GM18867 (cell line): ENCODE results near the gene UBE2E1.

Experiments used
- ATAC-seq: cut with Tn5 transposase; IDR thresholded peaks from one replicate; pipeline ENCODE4 v1.9.1; 2021; ENCODE audit warnings: mild to moderate bottlenecking, moderate library complexity; ENCODE audit not compliant: unreplicated experiment

The UBE2E1 gene

DNA sequence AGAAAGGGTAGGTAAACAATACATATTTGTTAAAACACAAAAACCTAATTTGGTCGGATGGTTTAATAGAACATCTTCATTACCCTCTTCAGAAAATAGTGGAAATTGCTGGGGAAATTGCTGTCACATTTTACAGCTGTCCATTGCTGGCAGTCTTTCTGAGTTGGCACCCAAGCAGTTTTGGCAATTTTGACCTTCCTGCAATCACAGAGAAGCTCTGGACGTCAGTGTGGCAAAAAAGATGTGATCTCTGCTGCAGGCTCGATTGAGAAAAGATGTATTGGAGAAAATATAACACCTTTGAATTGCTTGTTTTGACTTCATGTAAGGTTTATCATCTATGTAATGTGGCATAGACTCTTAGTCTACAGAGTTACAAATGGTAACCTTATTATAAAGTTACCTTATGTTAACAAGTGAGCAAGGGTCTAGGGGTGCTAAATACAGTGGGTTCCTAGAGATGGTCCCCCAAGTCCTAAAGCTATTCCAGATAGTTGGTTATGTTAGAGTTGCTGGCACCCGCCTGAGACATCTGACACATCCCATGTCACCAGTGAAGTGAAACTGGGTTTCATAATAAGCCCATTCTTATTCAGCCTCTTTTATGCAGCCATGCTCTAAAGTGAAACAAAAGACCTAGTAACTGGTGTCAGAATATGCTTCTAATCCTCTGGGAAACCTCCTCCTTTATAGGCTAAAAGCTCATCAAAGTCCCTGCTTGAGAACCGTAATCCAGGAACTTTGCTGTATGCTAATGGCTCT is 14.0 kb downstream of the UBE2E1 start:
- ATAC-seq, result peak; percentile 56

- no peak for ATAC-seq
These were observed 15.1 kb downstream of the UBE2E1 start for GRCh38 chr3:23820888-23821287.

DNA sequence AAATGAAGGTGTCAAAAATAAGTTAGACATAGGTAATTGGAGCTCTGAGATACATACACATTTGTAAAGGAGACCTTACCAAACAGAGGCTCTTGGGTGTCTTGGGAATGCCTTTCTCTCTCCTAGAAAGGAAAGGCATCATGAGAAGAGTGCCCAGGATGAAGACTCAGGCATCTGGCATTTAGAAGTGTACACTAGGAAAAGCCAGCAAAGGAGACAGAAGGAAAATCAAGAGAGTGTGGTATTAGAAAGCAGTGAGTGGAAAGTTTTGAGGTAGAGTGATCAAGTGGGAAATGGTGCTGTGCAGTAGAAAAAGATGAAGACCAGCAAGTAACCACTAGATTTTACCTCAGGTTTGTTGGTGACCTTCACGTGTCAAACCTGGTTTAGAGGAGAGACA is 16.1 kb downstream of the UBE2E1 start:
- ATAC-seq, result no peak

GRCh38 chr3:23822559-23822958 is 16.8 kb downstream of the UBE2E1 start:
- ATAC-seq, result no peak

DNA sequence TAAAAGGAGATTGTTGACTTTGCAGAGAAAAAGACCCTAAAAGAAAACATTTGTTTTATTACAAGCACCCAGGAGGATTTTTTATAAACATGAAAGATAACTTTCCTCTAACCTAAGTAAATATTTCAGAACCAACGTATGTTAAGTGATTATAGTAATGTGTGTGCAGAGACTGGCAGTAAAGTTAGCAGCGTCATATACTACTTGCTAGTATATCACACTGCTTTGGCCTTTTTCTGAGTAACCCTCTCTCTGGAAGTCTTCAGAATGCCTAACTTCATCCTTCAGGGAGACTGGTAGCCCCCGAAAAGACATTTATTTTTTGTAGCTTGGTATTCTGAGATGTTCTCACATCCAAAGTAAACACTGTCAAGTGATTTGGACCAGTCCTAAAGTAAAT is 17.9 kb downstream of the UBE2E1 start:
- ATAC-seq, result no peak

DNA sequence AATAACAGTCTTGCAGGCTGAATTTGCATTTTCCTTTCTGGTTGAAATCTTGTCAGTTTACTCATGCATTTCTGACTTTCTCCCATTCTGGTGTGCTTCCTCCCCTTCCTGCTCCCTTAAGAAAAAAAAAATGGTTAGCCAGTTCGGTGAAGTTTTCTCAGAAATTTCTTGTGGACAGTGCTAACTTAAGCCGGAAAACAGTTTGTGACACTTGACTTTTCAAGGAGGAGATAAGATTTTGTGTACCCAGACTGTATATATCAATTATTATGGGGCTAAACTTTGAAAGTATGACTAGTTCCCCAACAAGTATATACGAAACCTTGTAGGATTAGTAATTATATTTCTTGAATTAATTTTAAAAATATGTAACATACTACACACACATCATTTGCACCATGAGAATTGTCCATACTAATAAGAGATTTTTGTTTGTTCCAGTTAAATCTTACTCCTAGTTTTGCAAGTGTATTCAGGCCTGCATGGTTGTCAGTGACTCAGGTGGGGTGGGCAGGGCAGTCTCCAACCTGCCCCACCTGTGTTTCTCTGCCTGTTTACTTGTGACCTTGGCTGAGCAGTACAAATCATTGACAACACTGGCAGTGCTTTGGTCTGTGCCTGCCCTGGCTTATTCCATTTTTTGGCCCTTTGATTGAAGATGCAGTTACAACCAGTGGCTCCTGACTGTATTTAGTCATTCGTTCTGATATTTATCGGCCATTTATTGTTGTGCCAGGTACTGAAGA is 19.1 kb downstream of the UBE2E1 start:
- no peak for ATAC-seq

- ATAC-seq, result no peak
These were observed 20.0 kb downstream of the UBE2E1 start for GRCh38 chr3:23825802-23826201.

GRCh38 chr3:23826382-23827064 is 20.8 kb downstream of the UBE2E1 start:
- no peak for ATAC-seq

DNA sequence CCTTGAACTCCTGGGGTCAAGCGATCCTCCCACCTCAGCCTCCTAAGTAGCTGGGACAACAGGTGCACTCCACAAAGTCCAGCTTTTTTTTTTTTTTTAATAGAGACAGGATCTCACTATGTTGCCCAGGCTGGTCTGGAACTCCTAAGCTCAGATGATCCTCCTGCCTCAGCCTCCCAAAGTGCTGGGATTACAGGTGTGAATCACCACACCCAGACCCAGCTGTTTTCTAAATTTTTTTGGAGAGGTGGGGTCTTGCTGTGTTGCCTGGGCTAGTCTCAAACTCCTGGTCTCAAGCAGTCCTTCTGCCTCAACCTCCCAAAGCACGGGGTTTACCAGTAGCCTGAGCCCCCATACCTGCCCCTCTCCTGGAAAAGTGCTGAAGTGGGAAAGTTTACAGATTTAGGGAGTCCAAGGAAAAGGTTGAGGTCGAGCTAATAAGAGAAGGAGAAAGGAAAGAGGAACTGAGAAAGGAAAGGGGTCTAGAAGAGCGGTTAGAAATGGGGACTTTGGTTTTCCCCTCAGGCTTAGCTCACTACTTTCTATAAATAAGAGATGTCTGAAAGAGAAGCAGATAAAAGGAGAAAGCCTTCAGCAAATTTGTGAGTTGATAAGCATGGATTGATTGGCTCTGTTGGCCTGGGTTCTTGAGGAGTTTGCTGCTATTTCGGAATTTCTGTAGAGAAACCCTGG is 23.6 kb downstream of the UBE2E1 start:
- peak; percentile 59 for ATAC-seq

- ATAC-seq, result peak; percentile 90
These were observed 25.2 kb downstream of the UBE2E1 start for GRCh38 chr3:23830869-23831484.

GRCh38 chr3:23831517-23832394 is 26.0 kb downstream of the UBE2E1 start:
- ATAC-seq, result no peak

DNA sequence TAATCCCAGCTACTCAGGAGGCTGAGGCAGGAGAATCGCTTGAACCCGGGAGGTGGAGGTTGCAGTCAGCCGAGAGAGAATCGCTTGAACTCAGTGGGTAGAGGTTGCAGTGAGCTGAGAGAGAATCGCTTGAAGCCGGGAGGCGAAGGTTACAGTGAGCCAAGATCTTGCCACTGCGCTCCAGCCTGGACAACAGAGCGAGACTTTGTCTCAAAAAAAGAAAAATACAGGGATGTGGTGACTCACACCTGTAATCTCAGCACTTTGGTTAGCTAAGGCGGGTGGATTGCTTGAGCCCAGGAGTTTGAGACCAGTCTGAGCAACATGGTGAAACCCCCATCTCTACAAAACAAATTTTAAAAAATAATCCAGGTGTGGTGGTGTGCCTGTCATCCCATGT is 26.8 kb downstream of the UBE2E1 start:
- no peak for ATAC-seq

DNA sequence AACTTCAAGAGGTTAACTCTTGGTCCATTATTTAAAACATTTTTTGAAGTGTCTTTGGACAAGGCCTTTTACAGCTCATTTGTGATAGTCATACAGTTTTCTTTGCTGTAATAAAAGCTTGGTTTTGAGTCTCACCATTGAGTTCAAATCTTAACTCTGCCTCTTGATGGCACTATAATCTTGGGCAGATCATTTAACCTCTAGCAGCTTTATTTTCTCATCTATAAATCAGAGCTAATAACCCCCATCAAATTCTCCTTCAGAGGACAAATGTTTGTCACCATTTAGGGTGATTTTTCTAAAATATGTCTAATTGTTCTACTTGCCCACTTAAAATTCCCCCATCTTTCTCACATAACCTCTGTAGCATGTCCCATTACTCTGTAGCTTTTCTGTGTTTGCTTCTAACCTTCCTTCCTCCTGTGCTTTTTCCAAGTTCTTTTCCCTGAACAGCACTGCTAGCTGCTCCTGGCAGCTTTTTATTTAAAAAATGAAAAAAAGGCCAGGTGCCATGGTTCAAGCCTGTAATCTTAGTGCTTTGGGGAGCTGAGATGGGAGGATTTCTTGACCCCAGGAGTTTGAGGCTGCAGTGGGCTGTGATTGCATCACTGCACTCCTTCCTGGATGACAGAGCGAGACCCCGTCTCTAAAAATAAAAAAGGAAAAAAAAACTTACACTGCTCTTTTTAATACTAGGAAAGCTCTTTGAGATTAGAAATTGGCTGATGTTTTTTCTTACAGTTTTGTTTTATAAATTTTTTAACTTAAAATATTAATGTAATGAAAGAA is 28.5 kb downstream of the UBE2E1 start:
- no peak for ATAC-seq

- ATAC-seq, result no peak
These were observed 29.3 kb downstream of the UBE2E1 start for GRCh38 chr3:23835087-23835486.

GRCh38 chr3:23835802-23836201 is 30.0 kb downstream of the UBE2E1 start:
- ATAC-seq, result no peak

- no peak for ATAC-seq
These were observed 30.9 kb downstream of the UBE2E1 start for GRCh38 chr3:23836536-23837230.

GRCh38 chr3:23837286-23837685 is 31.5 kb downstream of the UBE2E1 start:
- peak; percentile 18 for ATAC-seq

GRCh38 chr3:23837691-23838090 is 31.9 kb downstream of the UBE2E1 start:
- ATAC-seq, result peak; percentile 41
